ENCODE results near the gene IREB2.

DNA sequence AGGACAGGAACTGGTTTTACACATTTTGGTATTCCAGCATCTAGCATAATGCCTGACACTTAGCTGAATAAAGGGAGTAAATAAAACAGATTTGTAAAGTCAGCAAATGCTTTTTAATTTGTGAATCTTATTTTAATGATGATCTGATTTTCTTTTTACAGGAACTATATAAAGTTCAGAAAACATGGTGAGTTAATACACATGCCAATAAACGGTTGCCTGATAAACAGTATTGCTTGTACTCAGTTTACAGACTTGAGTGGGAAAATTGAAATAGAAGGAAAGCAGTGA lies 103.7 kb downstream of the IREB2 start:
- no peak for TF ChIP-seq KDM5A (IDR thresholded peaks at IDR 0.05; ENCODE audit: borderline replicate concordance, low read length)
- no peak for TF ChIP-seq HDAC2 (CRISPR knock-in tag; IDR thresholded peaks at IDR 0.05)
- TF ChIP-seq ZNF138 (CRISPR knock-in tag; IDR thresholded peaks at IDR 0.05; ENCODE audit: low read depth): no peak
- TF ChIP-seq CAMTA2 (CRISPR knock-in tag; IDR thresholded peaks at IDR 0.05; ENCODE audit: borderline replicate concordance): no peak
- no peak for TF ChIP-seq ZNF746 (CRISPR knock-in tag; IDR thresholded peaks at IDR 0.05)
- TF ChIP-seq, protein P1, sequence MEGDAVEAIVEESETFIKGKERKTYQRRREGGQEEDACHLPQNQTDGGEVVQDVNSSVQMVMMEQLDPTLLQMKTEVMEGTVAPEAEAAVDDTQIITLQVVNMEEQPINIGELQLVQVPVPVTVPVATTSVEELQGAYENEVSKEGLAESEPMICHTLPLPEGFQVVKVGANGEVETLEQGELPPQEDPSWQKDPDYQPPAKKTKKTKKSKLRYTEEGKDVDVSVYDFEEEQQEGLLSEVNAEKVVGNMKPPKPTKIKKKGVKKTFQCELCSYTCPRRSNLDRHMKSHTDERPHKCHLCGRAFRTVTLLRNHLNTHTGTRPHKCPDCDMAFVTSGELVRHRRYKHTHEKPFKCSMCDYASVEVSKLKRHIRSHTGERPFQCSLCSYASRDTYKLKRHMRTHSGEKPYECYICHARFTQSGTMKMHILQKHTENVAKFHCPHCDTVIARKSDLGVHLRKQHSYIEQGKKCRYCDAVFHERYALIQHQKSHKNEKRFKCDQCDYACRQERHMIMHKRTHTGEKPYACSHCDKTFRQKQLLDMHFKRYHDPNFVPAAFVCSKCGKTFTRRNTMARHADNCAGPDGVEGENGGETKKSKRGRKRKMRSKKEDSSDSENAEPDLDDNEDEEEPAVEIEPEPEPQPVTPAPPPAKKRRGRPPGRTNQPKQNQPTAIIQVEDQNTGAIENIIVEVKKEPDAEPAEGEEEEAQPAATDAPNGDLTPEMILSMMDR (CRISPR knock-in tag; IDR thresholded peaks at IDR 0.05): no peak
- TF ChIP-seq GABPB1 (CRISPR knock-in tag; IDR thresholded peaks at IDR 0.05): no peak
- no peak for TF ChIP-seq CEBPB (IDR thresholded peaks at IDR 0.05; ENCODE audit: borderline replicate concordance, low read depth, low read length)

Measured in HepG2 (cell line).